CD14-positive monocyte (primary cell): Measurements from ENCODE around the gene KDM4C. TPM values are rescaled to one million over a fixed set of nuclear protein-coding genes. Genes with fewer than 3 reads are reported as not detected.
"Not testable (repeated sequence)": the region's sequence is repeated elsewhere in the genome, so short reads cannot be mapped to it uniquely, and the experiment has no call there.

Experiments used
- DNase-seq, 3 donors: peaks; one replicate each; pipeline ENCODE4 v3.0.0-alpha.2; 2011 to 2022
- H2AFZ ChIP-seq: 2 replicates; pipeline ENCODE4 v1.6.0; 2012; ENCODE audit warnings: mild to moderate bottlenecking, low read depth, low read length, inconsistent platforms; ENCODE audit not compliant: insufficient read depth, poor library complexity, severe bottlenecking
- H3K27ac ChIP-seq, 2 donors: 1 replicate in 1 of 2; 2 replicates in 1 of 2; pipeline ENCODE4 v1.5.1; 2012 to 2013; ENCODE audit warnings: low read length in 2 of 2, control low read depth in 1 of 2, inconsistent platforms in 1 of 2, low read depth in 1 of 2, mild to moderate bottlenecking in 1 of 2
- H3K27me3 ChIP-seq, 2 donors: one replicate each; pipeline versions ENCODE4 v1.6.0 to v1.6.1; 2011 to 2013; ENCODE audit warnings: low read length in 2 of 2; ENCODE audit not compliant: control insufficient read depth in 2 of 2, insufficient read depth in 2 of 2
- H3K36me3 ChIP-seq, 2 donors: replicated peaks in 1 of 2; 1 replicate in 1 of 2; 2 replicates in 1 of 2; pipeline versions ENCODE4 v1.5.1 to v1.6.1; 2012 to 2013; ENCODE audit warnings: low read length in 2 of 2, control low read depth in 1 of 2, inconsistent platforms in 1 of 2, mild to moderate bottlenecking in 1 of 2; ENCODE audit not compliant: insufficient read depth in 2 of 2, control insufficient read depth in 1 of 2
- H3K4me1 ChIP-seq, 2 donors: 1 replicate in 1 of 2; 2 replicates in 1 of 2; pipeline versions ENCODE4 v1.5.1 to v1.6.1; 2012 to 2013; ENCODE audit warnings: low read length in 2 of 2, control low read depth in 1 of 2, inconsistent platforms in 1 of 2, mild to moderate bottlenecking in 1 of 2, moderate library complexity in 1 of 2; ENCODE audit not compliant: insufficient read depth in 2 of 2, control insufficient read depth in 1 of 2
- H3K4me2 ChIP-seq: replicated peaks from 2 replicates; pipeline ENCODE3; 2012; ENCODE audit warnings: low read length, moderate library complexity, mild to moderate bottlenecking; ENCODE audit not compliant: poor library complexity, severe bottlenecking; ENCODE audit errors: extremely low read depth
- H3K4me3 ChIP-seq, 3 experiments: fragments of 200-600 bp in 1 of 3; sonication (generic) in 1 of 3; replicated peaks in 1 of 3; 1 replicate in 2 of 3; 2 replicates in 1 of 3; pipeline ENCODE4 v1.5.1; 2011 to 2013; ENCODE audit warnings: low read length in 3 of 3, mild to moderate bottlenecking in 3 of 3, control low read depth in 2 of 3, low read depth in 2 of 3, inconsistent platforms in 1 of 3, moderate library complexity in 1 of 3
- H3K79me2 ChIP-seq: 2 replicates; pipeline ENCODE4 v1.6.0; 2012; ENCODE audit warnings: mild to moderate bottlenecking, control low read depth, inconsistent platforms, low read length, moderate library complexity; ENCODE audit not compliant: insufficient read depth
- H3K9ac ChIP-seq: 2 replicates; pipeline ENCODE4 v1.6.0; 2017; ENCODE audit warnings: low read length, mild to moderate bottlenecking; ENCODE audit not compliant: insufficient read depth, poor library complexity, severe bottlenecking
- H3K9me3 ChIP-seq, 2 donors: replicated peaks in 1 of 2; 1 replicate in 1 of 2; 2 replicates in 1 of 2; pipeline versions ENCODE4 v1.5.1 to v1.6.1; 2012 to 2013; ENCODE audit warnings: low read length in 2 of 2, control low read depth in 1 of 2; ENCODE audit not compliant: control insufficient read depth in 1 of 2, insufficient read depth in 1 of 2
- H4K20me1 ChIP-seq: 2 replicates; pipeline ENCODE4 v1.6.0; 2012; ENCODE audit warnings: mild to moderate bottlenecking, low read length, control low read depth, moderate library complexity; ENCODE audit not compliant: insufficient read depth
- H3K27ac Mint-ChIP-seq, 7 donors: one replicate each; pipeline ENCODE4 v1.8.0; 2020; ENCODE audit warnings: mild to moderate bottlenecking in 7 of 7, mixed read lengths in 7 of 7, moderate library complexity in 6 of 7, inconsistent platforms in 2 of 7
- H3K27me3 Mint-ChIP-seq, 3 donors: one replicate each; pipeline ENCODE4 v1.8.0; 2021 to 2022; ENCODE audit warnings: low read depth in 3 of 3, mild to moderate bottlenecking in 3 of 3, mixed read lengths in 3 of 3, moderate library complexity in 3 of 3, inconsistent platforms in 1 of 3
- H3K36me3 Mint-ChIP-seq, 2 donors: one replicate each; pipeline ENCODE4 v1.8.0; 2020; ENCODE audit warnings: mixed read lengths in 2 of 2, inconsistent platforms in 1 of 2, mild to moderate bottlenecking in 1 of 2
- H3K4me1 Mint-ChIP-seq: one replicate; pipeline ENCODE4 v1.8.0; 2020; ENCODE audit warnings: mild to moderate bottlenecking, mixed read lengths
- H3K4me3 Mint-ChIP-seq, 2 donors: one replicate each; pipeline ENCODE4 v1.8.0; 2020; ENCODE audit warnings: mild to moderate bottlenecking in 2 of 2, mixed read lengths in 2 of 2, moderate library complexity in 1 of 2
- H3K9me3 Mint-ChIP-seq, 7 donors: one replicate each; pipeline ENCODE4 v1.8.0; 2020 to 2022; ENCODE audit warnings: mixed read lengths in 7 of 7, mild to moderate bottlenecking in 6 of 7, moderate library complexity in 6 of 7, inconsistent platforms in 2 of 7
- WGBS: methylation state at CpG from one replicate; pipeline ENCODE4 v1.1.5; 2013; ENCODE audit warnings: missing lambda C conversion rate; ENCODE audit not compliant: insufficient coverage; 5-methylcytosine and 5-hydroxymethylcytosine counted together
- intact Hi-C, 2 donors: fragments of 100-400 bp; cut with micrococcal nuclease; formaldehyde crosslinking; loops; one replicate each; pipeline versions ENCODE4 v1.15.0 to v1.15.1; 2023
- polyA plus RNA-seq, 3 donors: library from polyadenylated mRNA; depleted of rRNA in 1 of 3; unstranded in 2 of 3; stranded (reverse) in 1 of 3; fragments of 300-500 nt in 2 of 3; fragments of >200 nt in 1 of 3; fragmentation: Illumina TruSeq in 2 of 3; gene quantifications; 1 replicate in 2 of 3; 2 replicates in 1 of 3; pipeline ENCODE4 v1.2.3, GENCODE V29; 2012 to 2021
- TF ChIP-seq, protein P1 (sequence below): fragments of 200-600 bp; IDR thresholded peaks from one replicate; pipeline ENCODE4 v1.8.0; 2022; ENCODE audit warnings: antibody characterized with exemption, mild to moderate bottlenecking

KDM4C gene
- polyA plus RNA-seq, 3 donors, result 15.2 to 36.2 (median 17.1) TPM

DNA sequence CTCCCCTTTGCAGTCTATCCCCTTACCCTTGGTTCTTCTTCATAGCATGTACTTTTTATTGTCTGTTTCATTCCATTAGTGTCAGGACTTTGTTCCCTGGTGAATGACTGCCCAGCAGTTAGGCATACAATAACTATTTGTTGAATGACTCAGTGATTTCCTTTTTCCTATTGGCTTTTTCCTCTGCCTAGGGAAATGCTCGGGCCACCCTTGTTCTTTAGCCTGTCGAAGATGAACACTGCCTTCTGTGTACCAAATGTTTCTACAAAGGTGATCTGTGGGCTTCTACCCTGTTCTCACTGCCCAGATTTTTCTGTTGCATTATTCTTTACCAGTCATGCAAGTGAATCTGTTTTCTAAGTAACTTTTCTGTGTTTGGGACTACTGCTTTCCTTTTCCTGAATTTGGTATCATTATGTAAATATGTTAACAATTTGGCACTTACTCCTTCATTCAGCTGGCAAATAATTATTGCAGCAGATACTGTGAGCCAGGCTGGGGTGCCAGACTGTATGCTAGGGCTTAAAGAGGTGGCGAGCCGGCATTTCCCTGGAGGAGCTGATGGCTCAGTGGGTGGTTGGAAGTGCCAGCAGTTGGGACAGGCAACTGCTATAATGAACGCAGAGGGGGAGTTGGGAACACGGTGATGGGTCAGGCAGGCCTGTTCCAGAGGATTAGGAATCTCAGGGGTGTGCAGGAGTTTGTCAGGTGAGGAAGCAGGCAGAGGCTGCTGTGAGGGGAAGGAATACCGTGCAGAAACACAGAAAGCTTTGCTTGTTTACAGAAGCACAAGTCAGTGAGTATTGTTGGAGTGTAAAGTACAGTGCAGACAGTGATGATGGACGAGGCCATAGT lies 30.6 kb downstream of the KDM4C start:
- 90% methylated on average over 7 of the region's 8 CpGs for WGBS
- Mint-ChIP-seq H3K27ac (peak overlapping the region in 4 of 7 donors; percentile 2 to 72 (median 52)), H3K9me3 (peaks cover 0 to 2% (median 0%) of the 10 kb centered on the region in 7 donors), H3K36me3 (peaks cover 11 to 13% of the 10 kb centered on the region in 2 donors), H3K27me3 (peaks cover 0 to 2% (median 0%) of the 10 kb centered on the region in 3 donors), H3K4me1 (peaks cover 22% of the 10 kb centered on the region), H3K4me3 (no peak overlapping the region)
- Histone ChIP-seq H3K9me3 (no peaks in the 10 kb centered on the region), H4K20me1 (peaks cover 94% of the 10 kb centered on the region), H3K79me2 (peaks cover 80% of the 10 kb centered on the region), H3K4me2 (no peak overlapping the region), H3K36me3 (peaks cover 6 to 10% of the 10 kb centered on the region in 2 donors), H3K4me3 (no peak overlapping the region), H2AFZ (no peak overlapping the region), H3K9ac (no peak overlapping the region), H3K27me3 (no peaks in the 10 kb centered on the region), H3K27ac (no peak overlapping the region), H3K4me1 (no peaks in the 10 kb centered on the region)
- TF ChIP-seq, protein P1, sequence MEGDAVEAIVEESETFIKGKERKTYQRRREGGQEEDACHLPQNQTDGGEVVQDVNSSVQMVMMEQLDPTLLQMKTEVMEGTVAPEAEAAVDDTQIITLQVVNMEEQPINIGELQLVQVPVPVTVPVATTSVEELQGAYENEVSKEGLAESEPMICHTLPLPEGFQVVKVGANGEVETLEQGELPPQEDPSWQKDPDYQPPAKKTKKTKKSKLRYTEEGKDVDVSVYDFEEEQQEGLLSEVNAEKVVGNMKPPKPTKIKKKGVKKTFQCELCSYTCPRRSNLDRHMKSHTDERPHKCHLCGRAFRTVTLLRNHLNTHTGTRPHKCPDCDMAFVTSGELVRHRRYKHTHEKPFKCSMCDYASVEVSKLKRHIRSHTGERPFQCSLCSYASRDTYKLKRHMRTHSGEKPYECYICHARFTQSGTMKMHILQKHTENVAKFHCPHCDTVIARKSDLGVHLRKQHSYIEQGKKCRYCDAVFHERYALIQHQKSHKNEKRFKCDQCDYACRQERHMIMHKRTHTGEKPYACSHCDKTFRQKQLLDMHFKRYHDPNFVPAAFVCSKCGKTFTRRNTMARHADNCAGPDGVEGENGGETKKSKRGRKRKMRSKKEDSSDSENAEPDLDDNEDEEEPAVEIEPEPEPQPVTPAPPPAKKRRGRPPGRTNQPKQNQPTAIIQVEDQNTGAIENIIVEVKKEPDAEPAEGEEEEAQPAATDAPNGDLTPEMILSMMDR, result no peak
- intact Hi-C loops, result no loop called here
- no peak for DNase-seq

DNA sequence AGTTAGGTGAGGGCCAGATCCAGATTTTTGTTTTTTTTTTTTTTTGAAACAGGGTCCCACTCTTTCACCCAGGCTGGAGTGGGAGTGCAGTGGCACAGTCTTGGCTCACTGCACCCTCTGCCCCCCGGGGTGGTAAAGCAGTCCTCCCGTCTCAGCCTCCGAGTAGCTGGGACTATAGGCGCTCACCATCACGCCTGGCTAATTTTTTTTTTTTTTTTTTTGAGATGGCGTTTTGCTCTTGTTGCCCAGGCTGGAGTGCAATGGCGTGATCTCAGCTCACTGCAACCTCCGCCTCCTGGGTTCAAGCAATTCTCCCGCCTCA lies 31.2 kb downstream of the KDM4C start:
- H3K4me3 ChIP-seq, intact Hi-C loops, H3K27me3 Mint-ChIP-seq, H3K9ac ChIP-seq, H2AFZ ChIP-seq, H3K27me3 ChIP-seq, DNase-seq, H3K9me3 Mint-ChIP-seq, H3K9me3 ChIP-seq, H3K27ac ChIP-seq, H3K4me2 ChIP-seq, H3K4me1 ChIP-seq, H3K4me3 Mint-ChIP-seq: not testable (repeated sequence)
- H3K79me2 ChIP-seq, result peaks cover 74% of the 10 kb centered on the region
- WGBS, result 95% methylated on average over 6 of the region's 9 CpGs
- Mint-ChIP-seq H3K27ac (peak overlapping the region in 1 of 7 donors; percentile 2), H3K4me1 (peaks cover 17% of the 10 kb centered on the region), H3K36me3 (peaks cover 16% of the 10 kb centered on the region in 2 donors)
- H3K36me3 ChIP-seq, result peaks cover 9 to 15% of the 10 kb centered on the region in 2 donors
- H4K20me1 ChIP-seq, result peaks cover 89% of the 10 kb centered on the region
